Pancreas (tissue), 10 donors: ENCODE data around the gene ZCCHC10. TPM values are rescaled to one million over a fixed set of nuclear protein-coding genes. Genes with fewer than 3 reads are reported as not detected.
A peak's percentile ranks its signal among the peaks of the same experiment; 100 is the strongest.
"Not testable (repeated sequence)": the region's sequence is repeated elsewhere in the genome, so short reads cannot be mapped to it uniquely, and the experiment has no call there.

Experiments
- ATAC-seq, 4 donors: fragments of 200-7000 bp; cut with Tn5 transposase; one replicate each; pipeline versions ENCODE4 v1.8.0 to v1.9.1; 2020; ENCODE audit warnings: mild to moderate bottlenecking in 4 of 4, moderate library complexity in 4 of 4
- DNase-seq, 6 donors: peaks; one replicate each; pipeline ENCODE4 v3.0.0-alpha.2; 2020
- FAIRE-seq: peaks from 2 replicates; lab custom pipeline; 2012; peaks lifted over from hg19 to GRCh38; lab: Jason Lieb, UNC
- H3K27ac ChIP-seq, 4 donors: fragments of 200-600 bp; sonication (generic); 1 replicate in 3 of 4; 2 replicates in 1 of 4; pipeline versions ENCODE4 v1.5.0 to v1.8.0; 2020
- H3K27me3 ChIP-seq, 4 donors: fragments of 200-600 bp; one replicate each; pipeline ENCODE4 v1.8.0; 2021
- H3K36me3 ChIP-seq, 3 donors: fragments of 200-600 bp; sonication (generic) in 1 of 3; one replicate each; pipeline versions ENCODE4 v1.5.0 to v1.8.0; 2020 to 2021
- H3K4me1 ChIP-seq, 3 donors: fragments of 200-600 bp; one replicate each; pipeline ENCODE4 v1.8.0; 2021
- H3K4me3 ChIP-seq, 4 donors: fragments of 200-600 bp; sonication (generic) in 2 of 4; one replicate each; pipeline versions ENCODE4 v1.5.0 to v1.8.0; 2020 to 2021
- H3K9me3 ChIP-seq, 4 donors: fragments of 200-600 bp; one replicate each; pipeline ENCODE4 v1.8.0; 2021
- CTCF ChIP-seq, 4 donors: fragments of 200-600 bp; sonication (generic) in 3 of 4; IDR thresholded peaks; one replicate each; pipeline versions ENCODE4 v1.5.0 to v1.8.0; 2021; ENCODE audit warnings: antibody characterized with exemption in 4 of 4
- WGBS, 2 donors: extraction: QIAGEN DNeasy Blood & Tissue Kit; methylation state at CpG; one replicate each; pipeline ENCODE4 v1.1.7; 2013; 5-methylcytosine and 5-hydroxymethylcytosine counted together
- intact Hi-C, 3 donors: fragments of 100-400 bp; cut with DNase I; formaldehyde crosslinking; loops; one replicate each; pipeline versions ENCODE4 v1.11.1 to v1.14.2; 2022
- polyA plus RNA-seq, 2 donors: library from polyadenylated mRNA; stranded (reverse); fragments of 200-250 nt; gene quantifications; one replicate each; pipeline ENCODE4 v1.2.3, GENCODE V29; 2013
- total RNA-seq, 6 donors: library from RNA; stranded (reverse); fragmentation: NEBNext Ultra II Directional in 4 of 6; extraction: Animal tissue kit (Norgen Biotek cat#: 25700) in 4 of 6; gene quantifications; one replicate each; pipeline versions ENCODE4 v1.2.1 to v1.2.4, GENCODE V29; 2021 to 2023
- donor health status: healthy with polysubstance abuse.
- donor health status: DM: no; HTN: no; CAD: no; lungs with moderate emphysema.
- donor health status: DM: no; HTN: no; CAD: no.
- donor health status: control.
- donor health status: control.
- donor health status: Bipolar disorder and iron deficiency.
- donor health status: DM: yes; HTN: yes; CAD: no.
- donor health status: DM: no; HTN: no; CAD: no.
- donor health status: DM: no; HTN: no; CAD: no.
- donor health status: DM: yes; HTN: yes; CAD: no.

Gene ZCCHC10
- total and polyA plus RNA-seq, 8 donors = 4.8 to 13.3 (median 9.1) TPM

GRCh38 chr5:132979976-132980375 lies 46.4 kb downstream of the ZCCHC10 start:
- FAIRE-seq (no peak), DNase-seq (no peak), ATAC-seq (no peak)
- Histone ChIP-seq H3K4me1 (no peaks in the 10 kb centered on the region), H3K4me3 (no peak overlapping the region), H3K27me3 (no peaks in the 10 kb centered on the region), H3K36me3 (no peaks in the 10 kb centered on the region), H3K9me3 (no peaks in the 10 kb centered on the region), H3K27ac (no peak overlapping the region)
- intact Hi-C loops = no loop called here
- 56 to 63% methylated on average over 2 of the region's 2 CpGs for WGBS, 2 donors
- no peak for TF ChIP-seq CTCF (IDR thresholded peaks at IDR 0.05)

DNA sequence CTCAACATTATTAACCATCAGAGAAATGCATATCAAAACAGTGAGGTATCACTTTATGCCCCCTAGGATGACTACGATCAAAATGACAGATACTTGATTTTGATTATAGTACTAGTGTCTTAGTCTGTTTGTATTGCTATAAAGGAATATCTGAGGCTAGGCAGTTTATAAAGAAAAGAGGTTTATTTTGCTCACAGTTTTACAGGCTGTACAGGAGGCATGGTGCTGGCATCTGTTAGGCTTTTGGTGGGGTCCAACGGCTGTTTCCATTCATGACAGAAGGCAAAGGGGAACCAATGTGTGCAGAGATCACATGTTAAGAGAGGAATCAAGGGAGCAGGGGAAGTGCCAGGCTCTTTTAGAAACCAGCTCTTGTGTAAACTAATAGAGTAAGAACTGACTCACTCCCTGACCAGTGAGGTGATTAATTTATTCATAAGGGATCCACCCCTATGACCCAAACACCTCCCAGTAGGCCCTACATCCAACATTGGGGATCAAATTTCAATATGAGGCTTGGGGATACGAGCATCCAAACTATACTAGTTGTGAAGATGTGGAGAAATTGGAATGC lies 46.9 kb downstream of the ZCCHC10 start:
- 78 to 85% methylated on average over 3 of the region's 3 CpGs for WGBS, 2 donors

DNA sequence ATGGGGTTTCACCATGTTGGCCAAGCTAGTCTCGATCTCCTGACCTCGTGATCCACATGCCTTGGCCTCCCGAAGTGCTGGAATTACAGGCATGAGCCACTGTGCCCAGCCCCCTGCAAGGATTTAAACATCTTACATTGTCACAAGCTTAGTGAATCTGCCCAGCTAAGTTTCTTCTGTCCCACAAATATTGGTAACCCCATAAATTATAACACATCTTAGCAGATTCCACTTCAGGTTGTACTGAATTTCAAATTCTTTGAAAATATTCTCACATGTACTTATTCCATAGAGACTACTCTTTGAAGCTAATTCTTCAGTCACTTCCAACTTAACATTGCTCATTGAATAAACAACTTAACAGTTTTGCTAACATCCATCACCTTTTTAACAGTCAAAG lies 49.5 kb downstream of the ZCCHC10 start:
- FAIRE-seq = no peak
- no peak for DNase-seq
- Histone ChIP-seq H3K36me3 (no peaks in the 10 kb centered on the region), H3K9me3 (no peaks in the 10 kb centered on the region), H3K4me3 (no peak overlapping the region), H3K4me1 (no peaks in the 10 kb centered on the region), H3K27ac (no peak overlapping the region), H3K27me3 (no peaks in the 10 kb centered on the region)
- 92 to 93% methylated on average over 3 of the region's 3 CpGs for WGBS, 2 donors
- intact Hi-C loops = no loop called here
- ATAC-seq = no peak
- no peak for TF ChIP-seq CTCF (IDR thresholded peaks at IDR 0.05)

More for the DNA sequence above, 46.9 kb downstream of the ZCCHC10 start:
- Histone ChIP-seq H3K9me3 (no peaks in the 10 kb centered on the region), H3K4me3 (no peak overlapping the region), H3K27me3 (no peaks in the 10 kb centered on the region), H3K36me3 (no peaks in the 10 kb centered on the region), H3K27ac (no peak overlapping the region), H3K4me1 (no peaks in the 10 kb centered on the region)
- intact Hi-C loops = no loop called here
- DNase-seq = no peak
- peak in 2 of 4 donors; percentile 44 to 47 for ATAC-seq
- no peak for FAIRE-seq
- TF ChIP-seq CTCF (IDR thresholded peaks at IDR 0.05) = no peak

DNA sequence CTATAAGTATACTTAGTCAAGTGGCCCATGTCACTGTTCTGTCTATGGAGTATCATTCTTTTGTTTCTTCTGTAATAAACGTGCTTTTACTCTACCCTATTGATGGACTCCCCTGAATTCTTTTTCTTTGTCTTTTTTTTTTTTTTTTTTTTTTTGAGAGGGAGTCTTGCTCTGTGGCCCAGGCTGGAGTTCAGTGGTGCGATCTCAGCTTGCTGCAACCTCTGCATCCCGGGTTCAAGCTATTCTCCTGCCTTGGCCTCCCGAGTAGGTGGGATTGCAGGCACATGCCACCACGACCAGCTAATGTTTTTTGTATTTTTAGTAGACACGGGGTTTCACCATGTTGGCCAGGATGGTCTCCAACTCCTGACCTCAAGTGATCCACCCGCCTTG lies 53.9 kb downstream of the ZCCHC10 start:
- 90 to 95% methylated on average over 7 of the region's 7 CpGs for WGBS, 2 donors
- FAIRE-seq, H3K9me3 ChIP-seq, H3K4me3 ChIP-seq, DNase-seq, ATAC-seq, H3K27me3 ChIP-seq, H3K36me3 ChIP-seq, intact Hi-C loops, H3K4me1 ChIP-seq, H3K27ac ChIP-seq: not testable (repeated sequence)

DNA sequence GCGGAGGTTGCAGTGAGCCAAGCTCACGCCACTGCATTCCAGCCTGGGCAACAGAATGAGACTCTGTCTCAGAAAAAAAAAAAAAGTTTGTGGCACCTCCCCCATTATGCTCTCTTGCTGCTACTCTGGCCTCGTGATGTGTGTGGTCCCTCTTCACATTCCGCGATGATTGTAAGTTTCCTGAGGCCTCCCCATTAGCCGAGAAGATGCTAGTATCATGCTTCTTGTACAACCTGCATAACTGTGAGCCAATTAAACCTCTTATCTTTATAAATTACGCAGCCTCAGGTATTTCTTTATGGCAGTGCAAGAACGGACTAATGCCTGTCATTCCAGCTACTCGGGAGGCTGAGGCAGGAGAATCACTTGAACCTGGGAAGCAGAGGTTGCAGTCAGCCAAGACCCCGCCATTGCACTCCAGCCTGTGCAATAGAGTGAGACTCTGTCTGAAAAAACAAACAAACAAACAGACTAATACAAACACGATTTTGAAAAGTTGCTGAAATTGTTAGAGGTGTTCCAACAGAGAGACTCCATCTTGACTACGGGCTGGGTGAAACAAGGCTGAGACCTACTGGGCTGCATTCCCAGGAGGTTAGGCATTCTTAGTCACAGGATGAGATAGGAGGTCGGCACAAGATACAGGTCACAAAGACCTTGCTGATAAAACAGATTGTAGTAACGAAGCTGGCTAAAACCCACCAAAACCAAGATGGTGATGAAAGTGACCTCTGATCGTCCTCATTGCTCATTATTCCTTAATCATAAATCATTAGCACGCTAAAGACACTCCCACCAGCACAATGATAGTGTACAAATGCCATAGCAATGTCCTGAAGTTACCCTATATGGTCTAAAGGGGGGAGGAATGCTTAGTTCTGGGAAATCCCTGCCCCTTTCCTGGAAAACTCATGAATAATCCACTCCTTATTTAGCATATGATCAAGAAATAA lies 54.6 kb downstream of the ZCCHC10 start:
- TF ChIP-seq CTCF (IDR thresholded peaks at IDR 0.05) = no peak
- H3K27ac ChIP-seq = no peak overlapping the region
- no peaks in the 10 kb centered on the region for H3K36me3 ChIP-seq
- ATAC-seq (no peak), DNase-seq (no peak), FAIRE-seq (no peak)
- no peaks in the 10 kb centered on the region for H3K4me1 ChIP-seq
- intact Hi-C loops = no loop called here
- no peaks in the 10 kb centered on the region for H3K27me3 ChIP-seq
- WGBS, 2 donors = 70 to 79% methylated on average over 16 of the region's 16 CpGs
- no peaks in the 10 kb centered on the region for H3K9me3 ChIP-seq
- H3K4me3 ChIP-seq = no peak overlapping the region
